C4-2B (cell line): ENCODE measurements around the gene CEL.

ENCODE experiments used
- CTCF ChIP-seq: fragments of 450-650 bp; conservative IDR thresholded peaks from 2 replicates; pipeline ENCODE4 v1.5.1; 2017; ENCODE audit warnings: mild to moderate bottlenecking
- ZFX ChIP-seq: fragments of 450-650 bp; IDR thresholded peaks from 2 replicates; pipeline ENCODE4 v1.6.1; 2017

GRCh38 chr9:133028221-133028620, 33.6 kb upstream of the CEL start:
- TF ChIP-seq CTCF (no peak), ZFX (no peak)
